HCT116 (cell line): Measurements from ENCODE around the gene CNTFR.

Source experiments
- CBX3 ChIP-seq: IDR thresholded peaks from 2 replicates; pipeline ENCODE4 v1.6.1; 2012; ENCODE audit warnings: low read depth
- CEBPB ChIP-seq: IDR thresholded peaks from 2 replicates; pipeline ENCODE4 v1.6.1; 2012; ENCODE audit warnings: low read depth
- EGR1 ChIP-seq: IDR thresholded peaks from 2 replicates; pipeline ENCODE4 v1.6.1; 2012; ENCODE audit warnings: low read depth
- EZH2 ChIP-seq: fragments of 200-600 bp; sonication (generic); IDR thresholded peaks from 2 replicates; pipeline ENCODE4 v1.6.1; 2017; ENCODE audit warnings: antibody characterized with exemption, mixed run types
- POLR2A ChIP-seq: IDR thresholded peaks from 2 replicates; pipeline ENCODE4 v1.7.0; 2011; ENCODE audit warnings: borderline replicate concordance; ENCODE audit not compliant: insufficient read depth, insufficient read length; ENCODE audit errors: extremely low read depth
- POLR2AphosphoS5 ChIP-seq: IDR thresholded peaks from 2 replicates; pipeline ENCODE4 v1.6.1; 2011; ENCODE audit warnings: mild to moderate bottlenecking, low read depth, low read length, moderate library complexity
- RAD21 ChIP-seq: IDR thresholded peaks from 2 replicates; pipeline ENCODE4 v1.6.1; 2012; ENCODE audit warnings: low read depth, mild to moderate bottlenecking
- SIN3A ChIP-seq: IDR thresholded peaks from 2 replicates; pipeline ENCODE4 v1.6.1; 2012; ENCODE audit warnings: low read depth
- SRF ChIP-seq: IDR thresholded peaks from 2 replicates; pipeline ENCODE4 v1.6.1; 2012; ENCODE audit warnings: low read depth
- YY1 ChIP-seq: IDR thresholded peaks from 2 replicates; pipeline ENCODE4 v1.6.1; 2011; ENCODE audit warnings: low read length, low read depth, moderate library complexity, mild to moderate bottlenecking; ENCODE audit not compliant: insufficient replicate concordance; ENCODE audit errors: extremely low read depth
- TF ChIP-seq, protein P1 (sequence below), 3 experiments: fragments of 200-600 bp in 1 of 3; sonication (generic) in 1 of 3; IDR thresholded peaks in 2 of 3; conservative IDR thresholded peaks in 1 of 3; 2 replicates each; pipeline ENCODE4 v1.5.1; 2012 to 2017; ENCODE audit warnings: low read depth in 2 of 3, low read length in 2 of 3, antibody characterized with exemption in 1 of 3, borderline replicate concordance in 1 of 3, control low read depth in 1 of 3, mild to moderate bottlenecking in 1 of 3, mixed read lengths in 1 of 3, mixed run types in 1 of 3, moderate library complexity in 1 of 3; ENCODE audit not compliant: insufficient read depth in 1 of 3
- TF ChIP-seq, protein P2 (sequence below): IDR thresholded peaks from 2 replicates; pipeline ENCODE4 v1.6.1; 2012
- TF ChIP-seq, protein P3 (sequence below): IDR thresholded peaks from 2 replicates; pipeline ENCODE4 v1.6.1; 2012; ENCODE audit warnings: low read depth
- TF ChIP-seq, protein P4 (sequence below): IDR thresholded peaks from 2 replicates; pipeline ENCODE4 v1.6.1; 2012

DNA sequence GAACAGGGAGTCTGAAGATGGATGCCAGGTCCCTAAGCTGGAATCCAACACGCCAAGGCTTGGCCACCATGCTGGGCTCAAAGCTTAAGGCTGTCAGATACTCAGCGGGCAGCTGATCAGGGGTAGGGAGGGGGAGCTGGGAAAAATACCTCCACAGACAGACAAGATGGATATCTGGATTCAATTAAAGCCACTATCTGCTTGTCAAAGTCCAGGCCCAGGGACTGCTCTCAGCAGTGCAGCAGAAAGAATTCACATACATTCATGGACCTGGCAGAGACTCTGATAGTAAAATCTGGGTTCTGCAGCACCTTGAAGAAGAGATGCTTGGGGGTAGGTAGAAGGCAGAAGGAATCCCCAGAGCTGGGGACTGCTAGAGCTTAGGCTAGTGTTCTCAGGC is 25.6 kb upstream of the CNTFR start:
- no peak for TF ChIP-seq YY1
- no peak for TF ChIP-seq EGR1
- TF ChIP-seq CEBPB: no peak
- TF ChIP-seq, protein P1, sequence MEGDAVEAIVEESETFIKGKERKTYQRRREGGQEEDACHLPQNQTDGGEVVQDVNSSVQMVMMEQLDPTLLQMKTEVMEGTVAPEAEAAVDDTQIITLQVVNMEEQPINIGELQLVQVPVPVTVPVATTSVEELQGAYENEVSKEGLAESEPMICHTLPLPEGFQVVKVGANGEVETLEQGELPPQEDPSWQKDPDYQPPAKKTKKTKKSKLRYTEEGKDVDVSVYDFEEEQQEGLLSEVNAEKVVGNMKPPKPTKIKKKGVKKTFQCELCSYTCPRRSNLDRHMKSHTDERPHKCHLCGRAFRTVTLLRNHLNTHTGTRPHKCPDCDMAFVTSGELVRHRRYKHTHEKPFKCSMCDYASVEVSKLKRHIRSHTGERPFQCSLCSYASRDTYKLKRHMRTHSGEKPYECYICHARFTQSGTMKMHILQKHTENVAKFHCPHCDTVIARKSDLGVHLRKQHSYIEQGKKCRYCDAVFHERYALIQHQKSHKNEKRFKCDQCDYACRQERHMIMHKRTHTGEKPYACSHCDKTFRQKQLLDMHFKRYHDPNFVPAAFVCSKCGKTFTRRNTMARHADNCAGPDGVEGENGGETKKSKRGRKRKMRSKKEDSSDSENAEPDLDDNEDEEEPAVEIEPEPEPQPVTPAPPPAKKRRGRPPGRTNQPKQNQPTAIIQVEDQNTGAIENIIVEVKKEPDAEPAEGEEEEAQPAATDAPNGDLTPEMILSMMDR (IDR thresholded peaks at IDR 0.05 in 2 of 3, conservative IDR thresholded peaks at IDR 0.05 in 1 of 3; ENCODE audit: borderline replicate concordance in 1 of 3, insufficient read depth in 1 of 3, low read depth in 2 of 3, low read length in 2 of 3): no peak
- no peak for TF ChIP-seq POLR2A
- no peak for TF ChIP-seq SIN3A
- no peak for TF ChIP-seq CBX3
- TF ChIP-seq, protein P2, sequence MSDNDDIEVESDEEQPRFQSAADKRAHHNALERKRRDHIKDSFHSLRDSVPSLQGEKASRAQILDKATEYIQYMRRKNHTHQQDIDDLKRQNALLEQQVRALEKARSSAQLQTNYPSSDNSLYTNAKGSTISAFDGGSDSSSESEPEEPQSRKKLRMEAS: no peak
- no peak for TF ChIP-seq SRF
- no peak for TF ChIP-seq POLR2AphosphoS5
- TF ChIP-seq, protein P3, sequence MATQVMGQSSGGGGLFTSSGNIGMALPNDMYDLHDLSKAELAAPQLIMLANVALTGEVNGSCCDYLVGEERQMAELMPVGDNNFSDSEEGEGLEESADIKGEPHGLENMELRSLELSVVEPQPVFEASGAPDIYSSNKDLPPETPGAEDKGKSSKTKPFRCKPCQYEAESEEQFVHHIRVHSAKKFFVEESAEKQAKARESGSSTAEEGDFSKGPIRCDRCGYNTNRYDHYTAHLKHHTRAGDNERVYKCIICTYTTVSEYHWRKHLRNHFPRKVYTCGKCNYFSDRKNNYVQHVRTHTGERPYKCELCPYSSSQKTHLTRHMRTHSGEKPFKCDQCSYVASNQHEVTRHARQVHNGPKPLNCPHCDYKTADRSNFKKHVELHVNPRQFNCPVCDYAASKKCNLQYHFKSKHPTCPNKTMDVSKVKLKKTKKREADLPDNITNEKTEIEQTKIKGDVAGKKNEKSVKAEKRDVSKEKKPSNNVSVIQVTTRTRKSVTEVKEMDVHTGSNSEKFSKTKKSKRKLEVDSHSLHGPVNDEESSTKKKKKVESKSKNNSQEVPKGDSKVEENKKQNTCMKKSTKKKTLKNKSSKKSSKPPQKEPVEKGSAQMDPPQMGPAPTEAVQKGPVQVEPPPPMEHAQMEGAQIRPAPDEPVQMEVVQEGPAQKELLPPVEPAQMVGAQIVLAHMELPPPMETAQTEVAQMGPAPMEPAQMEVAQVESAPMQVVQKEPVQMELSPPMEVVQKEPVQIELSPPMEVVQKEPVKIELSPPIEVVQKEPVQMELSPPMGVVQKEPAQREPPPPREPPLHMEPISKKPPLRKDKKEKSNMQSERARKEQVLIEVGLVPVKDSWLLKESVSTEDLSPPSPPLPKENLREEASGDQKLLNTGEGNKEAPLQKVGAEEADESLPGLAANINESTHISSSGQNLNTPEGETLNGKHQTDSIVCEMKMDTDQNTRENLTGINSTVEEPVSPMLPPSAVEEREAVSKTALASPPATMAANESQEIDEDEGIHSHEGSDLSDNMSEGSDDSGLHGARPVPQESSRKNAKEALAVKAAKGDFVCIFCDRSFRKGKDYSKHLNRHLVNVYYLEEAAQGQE: no peak
- TF ChIP-seq EZH2: no peak
- TF ChIP-seq RAD21: no peak
- TF ChIP-seq, protein P4, sequence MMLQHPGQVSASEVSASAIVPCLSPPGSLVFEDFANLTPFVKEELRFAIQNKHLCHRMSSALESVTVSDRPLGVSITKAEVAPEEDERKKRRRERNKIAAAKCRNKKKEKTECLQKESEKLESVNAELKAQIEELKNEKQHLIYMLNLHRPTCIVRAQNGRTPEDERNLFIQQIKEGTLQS: no peak
